Measurements from ENCODE around the gene OGFOD3. TPM values are rescaled to one million over a fixed set of nuclear protein-coding genes. Genes with fewer than 3 reads are reported as not detected.
"Not testable (repeated sequence)": the region's sequence is repeated elsewhere in the genome, so short reads cannot be mapped to it uniquely, and the experiment has no call there.

The OGFOD3 gene
- total and polyA plus RNA-seq, 5 experiments from 2014 or later: 25.6 to 35.2 (median 32.4) TPM

DNA sequence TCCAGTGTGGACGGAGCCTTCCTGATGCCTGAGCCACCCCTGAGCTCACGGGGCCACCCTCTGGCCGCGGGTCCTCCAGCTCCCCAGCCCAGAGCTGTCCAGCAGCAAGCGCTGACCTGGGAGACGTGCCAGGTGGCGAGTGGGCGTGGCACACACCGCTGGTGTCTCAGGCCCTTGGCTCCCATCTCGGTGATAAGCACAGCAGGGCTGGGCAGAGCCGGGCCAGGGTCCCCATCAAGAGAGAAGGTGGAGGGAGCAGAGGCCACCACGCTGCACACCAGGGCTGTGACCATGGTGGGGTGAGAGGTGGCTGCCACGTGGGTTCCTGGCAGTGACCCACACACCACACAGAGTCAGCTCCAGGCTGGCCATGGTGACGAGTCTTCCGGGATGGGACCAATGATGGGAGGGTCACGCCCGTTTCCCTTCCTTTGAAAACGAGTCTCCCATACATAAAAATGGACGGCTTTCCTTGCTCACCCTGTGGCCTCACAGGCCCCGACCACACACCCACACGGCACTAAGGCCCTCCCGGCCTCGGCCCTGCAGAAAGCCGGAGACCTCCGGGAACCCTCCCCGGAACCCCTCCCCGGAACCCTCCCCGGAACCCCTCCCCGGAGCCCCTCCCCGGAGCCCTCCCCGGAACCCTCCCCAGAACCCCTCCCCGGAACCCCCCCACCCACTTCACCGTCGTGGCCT lies 30.0 kb downstream of the OGFOD3 start:
- Mint-ChIP-seq H3K4me1 (peaks cover 0 to 10% (median 6%) of the 10 kb centered on the region in 4 donors), H3K27me3 (peaks cover 0 to 4% (median 0%) of the 10 kb centered on the region in 5 donors), H3K9me3 (no peaks in the 10 kb centered on the region), H3K36me3 (peaks cover 0 to 8% (median 0%) of the 10 kb centered on the region in 3 donors), H3K27ac (peak overlapping the region in 1 of 10 donors; percentile 13), H3K4me3 (no peak overlapping the region)
- peak in 1 of 10 donors; percentile 63 for DNase-seq
- POLR2A ChIA-PET: no interaction called here
- ATAC-seq: no peak

DNA sequence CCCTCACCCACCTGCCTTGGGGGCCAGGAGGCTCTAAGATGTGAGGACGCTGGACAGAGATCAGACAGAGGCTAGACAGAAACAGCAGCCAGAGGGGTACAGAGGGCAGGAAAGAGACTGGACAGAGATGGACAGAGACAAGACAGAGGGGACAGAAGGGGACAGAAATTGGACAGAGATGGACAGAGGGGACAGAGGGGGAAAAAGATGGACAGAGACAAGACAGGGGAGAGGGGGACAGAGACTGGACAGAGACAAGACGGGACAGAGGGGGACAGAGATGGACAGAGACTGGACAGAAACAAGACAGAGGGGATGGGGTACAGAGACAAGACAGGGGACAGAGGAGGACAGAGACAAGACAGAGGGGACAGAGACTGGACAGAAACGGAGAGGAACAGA lies 30.7 kb downstream of the OGFOD3 start:
- peak overlapping the region in 5 of 10 donors; percentile 13 to 89 (median 69) for H3K27ac Mint-ChIP-seq
- no peak overlapping the region for H3K4me3 Mint-ChIP-seq
- ATAC-seq: no peak
- POLR2A ChIA-PET: no interaction called here
- no peak for DNase-seq
- H3K27me3 Mint-ChIP-seq: peaks cover 0 to 4% (median 0%) of the 10 kb centered on the region in 5 donors
- H3K4me1 Mint-ChIP-seq: peaks cover 0 to 10% (median 6%) of the 10 kb centered on the region in 4 donors
- H3K9me3 Mint-ChIP-seq: no peaks in the 10 kb centered on the region
- H3K36me3 Mint-ChIP-seq: peaks cover 0 to 4% (median 0%) of the 10 kb centered on the region in 3 donors

DNA sequence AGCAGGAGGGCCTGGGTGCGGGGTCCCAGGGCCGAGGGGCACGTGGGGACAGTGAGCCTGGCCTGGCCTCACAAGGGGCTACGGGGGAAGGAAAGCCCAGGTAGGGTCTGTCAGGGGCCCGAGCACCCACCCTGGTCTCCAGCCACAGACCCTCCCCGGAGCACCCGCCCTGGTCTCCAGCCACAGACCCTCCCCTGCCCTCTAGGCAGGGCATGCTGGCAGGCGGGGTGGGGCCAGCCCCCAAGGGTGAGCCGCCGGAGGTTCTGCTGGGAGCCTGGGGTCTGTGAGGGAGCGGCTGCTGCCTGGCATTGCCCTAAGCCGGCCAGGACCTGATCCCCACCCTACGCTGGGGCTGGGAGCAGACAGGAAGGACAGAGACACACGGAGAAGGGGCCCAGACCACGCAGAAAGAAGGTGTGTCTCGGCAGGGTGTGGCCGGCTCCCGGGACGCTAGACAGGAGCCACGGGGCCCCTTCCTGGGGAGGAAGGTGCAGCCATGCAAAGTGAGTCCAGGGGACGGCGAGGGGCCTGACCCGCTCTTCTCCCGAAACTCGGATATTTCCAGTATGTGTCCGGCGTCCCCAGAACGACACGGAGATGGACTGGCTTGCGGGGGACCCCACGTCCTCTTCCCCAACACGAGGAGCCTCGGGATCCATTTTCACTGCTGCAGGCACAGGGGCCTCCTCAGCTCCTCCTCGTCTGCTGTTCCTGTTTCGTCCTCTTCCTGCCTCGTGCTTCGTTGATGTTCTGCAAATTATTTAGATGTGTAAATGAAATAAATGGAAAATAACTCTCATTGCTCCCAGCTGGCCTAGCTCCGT lies 31.3 kb downstream of the OGFOD3 start:
- Mint-ChIP-seq H3K27ac (peak overlapping the region in 4 of 10 donors; percentile 13 to 69 (median 48)), H3K4me3 (no peak overlapping the region), H3K36me3 (no peaks in the 10 kb centered on the region), H3K9me3 (no peaks in the 10 kb centered on the region), H3K27me3 (peaks cover 0 to 4% (median 0%) of the 10 kb centered on the region in 5 donors), H3K4me1 (peaks cover 0 to 10% (median 6%) of the 10 kb centered on the region in 4 donors)
- DNase-seq (peak in 1 of 10 donors; percentile 57), ATAC-seq (no peak)
- POLR2A ChIA-PET: no interaction called here

DNA sequence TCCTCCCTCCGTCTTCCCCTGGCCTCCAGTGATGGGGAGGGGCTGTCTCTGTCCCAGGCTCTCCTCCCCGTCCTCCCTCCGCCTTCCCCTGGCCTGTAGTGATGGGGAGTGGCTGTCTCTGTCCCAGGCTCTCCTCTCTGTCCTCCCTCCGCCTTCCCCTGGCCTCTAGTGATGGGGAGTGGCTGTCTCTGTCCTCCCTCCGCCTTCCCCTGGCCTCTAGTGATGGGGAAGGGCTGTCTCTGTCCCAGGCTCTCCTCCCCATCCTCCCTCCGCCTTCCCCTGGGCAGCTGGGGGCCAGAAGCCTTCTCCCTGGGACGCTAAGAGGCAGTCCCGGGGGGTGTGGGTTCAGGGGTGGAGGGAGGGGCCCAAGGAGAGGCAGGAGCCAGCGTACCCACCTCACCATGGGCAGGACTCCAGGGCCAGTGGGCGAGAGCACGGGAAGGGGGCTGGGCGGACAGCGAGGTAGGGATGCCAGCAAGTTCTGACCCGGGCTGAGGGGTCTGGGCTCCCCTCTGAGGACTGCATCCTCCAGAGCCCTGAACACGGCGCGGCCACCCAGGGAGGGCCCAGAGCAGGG lies 32.0 kb downstream of the OGFOD3 start:
- ATAC-seq: no peak
- Mint-ChIP-seq H3K4me1 (peaks cover 0 to 10% (median 6%) of the 10 kb centered on the region in 4 donors), H3K27ac (no peak overlapping the region), H3K4me3 (no peak overlapping the region), H3K9me3 (no peaks in the 10 kb centered on the region), H3K36me3 (no peaks in the 10 kb centered on the region), H3K27me3 (peaks cover 0 to 9% (median 3%) of the 10 kb centered on the region in 5 donors)
- DNase-seq: peak in 1 of 10 donors; percentile 51
- POLR2A ChIA-PET: no interaction called here

DNA sequence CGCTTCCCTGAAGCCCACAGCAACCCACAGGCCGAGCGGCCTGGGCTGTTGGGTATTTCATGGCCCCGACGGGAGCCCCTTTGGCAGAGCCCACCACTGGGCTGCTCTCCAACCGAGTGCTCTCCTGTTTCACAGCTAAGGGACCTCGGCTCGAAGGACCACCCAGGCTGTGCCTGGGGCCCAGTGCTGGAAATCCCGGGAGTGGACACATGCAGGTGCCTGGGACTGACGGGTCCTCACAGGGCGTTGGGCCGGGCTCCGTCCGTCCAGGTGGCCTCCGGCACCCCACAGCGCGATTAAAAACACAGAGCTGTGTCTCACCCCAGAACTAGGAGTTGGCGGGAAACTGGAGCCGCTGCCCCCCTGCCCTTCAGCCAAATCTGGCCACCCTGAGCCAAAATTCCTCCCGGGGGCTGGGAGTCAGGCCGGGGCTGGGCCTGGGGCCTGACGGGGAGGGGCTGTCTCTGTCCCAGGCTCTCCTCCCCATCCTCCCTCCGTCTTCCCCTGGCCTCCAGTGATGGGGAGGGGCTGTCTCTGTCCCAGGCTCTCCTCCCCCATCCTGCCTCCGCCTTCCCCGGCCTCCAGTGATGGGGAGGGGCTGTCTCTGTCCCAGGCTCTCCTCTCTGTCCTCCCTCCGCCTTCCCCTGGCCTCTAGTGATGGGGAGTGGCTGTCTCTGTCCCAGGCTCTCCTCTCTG lies 32.7 kb downstream of the OGFOD3 start:
- Mint-ChIP-seq H3K27me3 (peaks cover 5 to 14% (median 10%) of the 10 kb centered on the region in 5 donors), H3K9me3 (no peaks in the 10 kb centered on the region), H3K36me3 (no peaks in the 10 kb centered on the region), H3K4me3 (no peak overlapping the region), H3K27ac (no peak overlapping the region), H3K4me1 (peaks cover 2 to 10% (median 6%) of the 10 kb centered on the region in 4 donors)
- ATAC-seq (no peak), DNase-seq (peak in 1 of 10 donors; percentile 31)
- POLR2A ChIA-PET: interaction anchor here (0.5 kb wide), 1 partner anchor 152 kb away, joined by 3 read pairs; no protein-coding TSS in a partner anchor

DNA sequence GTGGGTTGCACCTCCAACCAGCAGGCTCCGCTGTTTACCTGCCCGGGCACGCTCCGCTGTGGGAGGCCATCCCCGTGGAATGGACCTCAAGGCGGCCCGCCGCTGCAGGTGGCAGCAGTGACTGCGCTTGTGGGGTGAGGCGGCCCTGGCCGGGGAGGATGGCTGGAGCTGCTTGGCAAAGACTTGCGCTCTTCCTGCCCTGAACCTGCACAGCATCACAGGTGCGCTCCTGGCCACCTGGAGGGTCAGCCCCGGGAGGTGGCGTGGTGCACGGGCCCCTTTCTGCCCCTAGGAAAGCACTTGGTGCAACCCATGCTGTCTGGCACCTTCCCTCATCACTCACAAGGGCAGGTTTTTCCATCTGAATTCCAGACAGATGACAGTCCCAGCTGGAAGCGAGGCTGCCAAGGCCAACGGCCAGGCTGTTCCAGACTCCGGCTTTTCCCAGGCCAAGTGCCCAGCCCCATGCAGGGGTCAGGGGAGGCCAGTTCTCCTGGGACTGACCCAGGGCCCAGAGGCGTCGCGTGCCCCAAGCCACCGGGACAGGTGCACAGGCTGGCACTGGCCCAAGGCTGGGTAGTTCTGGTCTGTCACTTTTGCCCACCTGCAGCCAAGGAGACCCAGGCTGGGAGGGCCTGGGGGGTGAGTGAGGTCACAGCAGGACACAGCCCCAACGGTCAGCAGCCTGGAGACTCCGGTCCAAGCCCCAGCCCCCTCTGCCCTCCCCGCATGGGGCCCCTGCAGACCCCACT lies 33.5 kb downstream of the OGFOD3 start:
- POLR2A ChIA-PET: interaction anchor here (0.6 kb wide), 1 partner anchor 140 kb away, joined by 3 read pairs; no protein-coding TSS in a partner anchor
- peaks cover 9 to 22% (median 14%) of the 10 kb centered on the region in 5 donors for H3K27me3 Mint-ChIP-seq
- no peak overlapping the region for H3K4me3 Mint-ChIP-seq
- no peaks in the 10 kb centered on the region for H3K36me3 Mint-ChIP-seq
- no peaks in the 10 kb centered on the region for H3K9me3 Mint-ChIP-seq
- H3K27ac Mint-ChIP-seq: no peak overlapping the region
- DNase-seq (peak in 1 of 10 donors; percentile 53), ATAC-seq (peak in 1 of 2 donors; percentile 28)
- H3K4me1 Mint-ChIP-seq: peaks cover 3 to 10% (median 7%) of the 10 kb centered on the region in 4 donors

DNA sequence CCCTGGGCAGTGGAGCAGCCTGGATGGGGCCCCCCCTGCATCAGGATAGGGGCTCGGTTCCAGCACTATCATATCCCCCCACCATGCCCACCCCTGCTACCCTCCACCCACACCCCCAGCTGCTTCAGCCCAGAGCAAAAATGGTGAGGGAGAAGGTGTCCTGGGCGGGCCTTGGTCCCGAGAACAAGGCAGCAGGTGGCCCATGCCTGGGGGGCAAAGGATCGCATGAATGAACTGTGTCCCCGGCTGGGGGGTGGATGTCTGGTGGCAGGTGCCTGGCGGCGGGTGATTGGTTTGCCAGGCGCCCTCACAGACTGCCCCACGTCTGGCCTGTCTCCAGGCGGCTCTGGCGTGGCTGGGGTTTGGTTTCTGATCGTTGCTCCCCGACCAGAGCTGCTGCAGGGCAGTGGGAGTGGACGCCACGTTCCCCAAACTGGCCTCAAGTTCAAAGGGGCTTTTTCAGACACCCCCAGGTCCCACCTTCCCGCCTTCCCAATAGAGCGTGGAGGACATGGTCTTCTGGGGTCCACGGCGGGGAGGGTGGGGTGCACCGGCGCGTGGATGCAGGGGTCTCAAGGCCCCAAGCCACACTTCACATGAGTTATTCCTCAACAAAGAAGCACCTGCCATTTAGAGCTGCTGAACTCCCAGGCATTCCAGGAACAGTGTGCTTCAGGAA lies 34.2 kb downstream of the OGFOD3 start:
- Mint-ChIP-seq H3K4me1 (peaks cover 3 to 10% (median 7%) of the 10 kb centered on the region in 4 donors), H3K9me3 (no peaks in the 10 kb centered on the region), H3K27ac (peak overlapping the region in 1 of 10 donors; percentile 43), H3K27me3 (peaks cover 11 to 28% (median 15%) of the 10 kb centered on the region in 5 donors), H3K4me3 (no peak overlapping the region), H3K36me3 (no peaks in the 10 kb centered on the region)
- POLR2A ChIA-PET: interaction anchor here (0.6 kb wide), 1 partner anchor 141 kb away, joined by 3 read pairs; no protein-coding TSS in a partner anchor
- ATAC-seq: no peak
- DNase-seq: peak in 1 of 10 donors; percentile 26

DNA sequence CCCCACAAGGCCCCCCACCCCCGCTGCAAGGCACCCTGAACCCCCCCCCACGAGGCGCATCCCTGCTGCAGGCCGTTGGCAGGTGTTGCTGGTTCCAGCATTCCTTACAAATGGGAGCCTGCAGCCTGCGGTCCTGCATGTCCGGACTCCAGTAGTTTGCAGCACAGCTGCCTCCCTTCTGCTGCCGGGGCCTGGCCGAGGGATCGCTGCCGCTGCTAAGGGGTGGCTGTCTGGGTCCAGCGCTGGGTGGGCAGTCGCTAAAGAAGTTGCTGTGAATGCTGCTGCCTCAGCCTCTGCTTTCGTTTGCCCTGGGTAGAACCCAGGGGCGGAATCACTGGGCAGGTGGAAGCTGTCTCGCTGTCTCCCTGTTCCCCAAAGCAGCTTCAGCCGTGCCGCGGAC lies 35.0 kb downstream of the OGFOD3 start:
- POLR2A ChIA-PET: no interaction called here
- Mint-ChIP-seq H3K4me3 (no peak overlapping the region), H3K27me3 (peaks cover 14 to 32% (median 18%) of the 10 kb centered on the region in 5 donors), H3K4me1 (peaks cover 3 to 10% (median 7%) of the 10 kb centered on the region in 4 donors), H3K9me3 (no peaks in the 10 kb centered on the region), H3K36me3 (no peaks in the 10 kb centered on the region), H3K27ac (no peak overlapping the region)
- DNase-seq: no peak
- ATAC-seq: no peak

DNA sequence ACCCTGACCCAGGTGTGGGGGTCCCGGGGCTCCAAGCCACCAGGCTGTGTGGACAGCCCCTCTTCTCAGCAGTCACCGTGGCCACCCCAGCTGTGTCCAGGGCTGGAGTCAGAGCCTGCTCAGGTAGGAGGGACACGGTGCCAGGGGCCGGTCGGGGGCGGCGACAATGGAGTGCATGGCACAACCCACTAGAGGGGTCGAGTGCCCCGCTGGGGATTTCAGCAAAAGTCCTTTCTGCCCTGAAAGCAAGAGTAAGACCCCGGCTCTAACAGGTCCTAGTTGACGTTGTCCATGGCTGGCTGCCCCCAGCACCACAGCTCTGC lies 35.5 kb downstream of the OGFOD3 start:
- Mint-ChIP-seq H3K27me3 (peaks cover 14 to 36% (median 18%) of the 10 kb centered on the region in 5 donors), H3K36me3 (no peaks in the 10 kb centered on the region), H3K4me1 (peaks cover 3 to 9% (median 7%) of the 10 kb centered on the region in 4 donors), H3K27ac (no peak overlapping the region), H3K4me3 (no peak overlapping the region), H3K9me3 (no peaks in the 10 kb centered on the region)
- DNase-seq (no peak), ATAC-seq (no peak)
- POLR2A ChIA-PET: no interaction called here

DNA sequence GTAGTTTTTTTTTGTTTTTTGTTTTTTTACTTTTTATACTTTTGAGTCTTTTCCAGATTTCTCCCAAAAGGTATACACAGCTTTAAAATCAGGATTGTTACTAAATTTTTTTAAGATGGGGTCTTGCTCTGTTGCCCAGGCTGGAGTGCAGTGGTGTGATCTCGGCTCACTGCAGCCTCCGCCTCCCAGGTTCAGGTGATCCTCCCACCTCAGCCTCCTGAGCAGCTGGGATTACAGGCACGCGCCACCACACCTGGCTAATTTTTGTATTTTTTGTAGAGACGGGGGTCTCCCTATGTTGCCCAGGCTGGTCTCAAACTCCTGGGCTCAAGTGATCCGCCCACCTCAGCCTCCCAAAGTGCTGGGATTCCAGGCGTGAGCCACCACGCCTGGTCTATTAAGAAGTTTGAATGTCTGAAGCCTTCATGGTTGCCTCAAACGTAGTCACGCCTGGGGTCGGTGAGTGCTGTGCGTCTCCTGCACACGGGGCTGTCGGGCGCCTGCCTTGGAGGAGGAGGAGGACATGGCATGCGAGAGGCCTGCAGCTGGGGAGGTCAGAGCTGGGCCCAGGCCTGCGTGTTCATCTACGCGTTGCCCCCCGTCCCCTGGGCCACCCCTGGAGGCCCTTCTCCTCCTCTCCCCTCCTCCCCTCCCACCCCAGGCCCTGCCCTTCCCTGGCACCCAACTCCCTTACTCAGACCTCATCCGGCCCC lies 36.0 kb downstream of the OGFOD3 start:
- not testable (repeated sequence) for H3K36me3 Mint-ChIP-seq, ATAC-seq, H3K9me3 Mint-ChIP-seq, H3K4me1 Mint-ChIP-seq, DNase-seq, H3K4me3 Mint-ChIP-seq, H3K27ac Mint-ChIP-seq
- POLR2A ChIA-PET: interaction anchor here (0.7 kb wide), 1 partner anchor 246 kb away, joined by 4 read pairs; no protein-coding TSS in a partner anchor
- H3K27me3 Mint-ChIP-seq: peaks cover 14 to 41% (median 19%) of the 10 kb centered on the region in 5 donors

DNA sequence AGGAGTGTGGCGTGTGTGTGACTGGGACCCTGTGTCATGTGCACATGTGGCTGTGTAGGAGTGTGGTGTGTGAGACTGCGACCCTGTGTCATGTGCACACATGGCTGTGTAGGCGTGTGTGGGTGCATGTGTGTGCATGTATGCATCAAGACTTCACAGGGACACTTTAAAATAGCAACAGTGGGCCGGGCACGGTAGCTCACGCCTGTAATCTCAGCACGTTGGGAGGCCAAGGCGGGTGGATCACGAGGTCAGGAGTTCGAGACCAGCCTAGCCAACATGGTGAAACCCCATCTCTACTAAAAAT lies 36.7 kb downstream of the OGFOD3 start:
- H3K4me3 Mint-ChIP-seq, H3K9me3 Mint-ChIP-seq, H3K4me1 Mint-ChIP-seq, DNase-seq, ATAC-seq, H3K36me3 Mint-ChIP-seq, POLR2A ChIA-PET: not testable (repeated sequence)
- H3K27me3 Mint-ChIP-seq: peaks cover 15 to 43% (median 20%) of the 10 kb centered on the region in 5 donors
- peak overlapping the region in 1 of 10 donors; percentile 17 for H3K27ac Mint-ChIP-seq
